Measurements from ENCODE around the gene ZNF385B. TPM values are rescaled to one million over a fixed set of nuclear protein-coding genes. Genes with fewer than 3 reads are reported as not detected.

ZNF385B gene
- total and polyA plus RNA-seq, 2 experiments from 2014 or later, result 2.7 to 8.2 TPM

DNA sequence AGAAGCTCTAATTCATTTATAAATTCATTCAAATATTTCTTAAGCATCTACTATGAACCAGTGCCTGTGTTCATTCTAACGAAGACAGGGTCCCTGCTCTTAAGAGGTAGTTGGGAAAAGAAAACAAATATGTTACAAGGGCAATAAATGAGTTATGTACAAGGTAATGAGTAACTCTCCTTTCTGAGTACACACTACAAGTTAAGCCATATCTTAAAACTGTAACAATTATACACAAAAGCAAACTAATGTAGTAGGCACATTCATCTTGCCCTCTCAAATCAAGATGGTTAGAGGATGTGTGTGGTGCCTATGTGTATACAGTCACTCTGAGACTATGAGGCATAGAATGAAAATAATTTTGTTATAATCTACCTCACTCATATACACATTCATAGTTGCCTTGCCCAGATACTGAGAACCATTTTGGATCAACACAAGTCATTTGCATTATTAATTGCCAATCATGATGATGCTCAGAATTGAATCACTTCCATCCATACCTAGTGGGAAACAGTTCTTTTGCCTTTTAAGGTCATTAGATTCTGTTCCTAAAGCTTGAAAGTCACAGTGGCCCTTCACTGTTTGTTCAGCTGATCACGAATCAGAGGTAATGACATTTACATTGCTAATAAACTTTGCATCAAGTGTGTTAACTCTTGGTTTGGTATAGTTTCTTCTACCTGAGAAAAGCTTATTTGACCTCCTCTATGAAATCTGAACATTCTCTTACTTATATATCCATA is 283.1 kb downstream of the ZNF385B start:
- no peak for DNase-seq (ENCODE audit: low read depth in 1 of 2, low spot score in 1 of 2)
- TF ChIP-seq, protein P1, sequence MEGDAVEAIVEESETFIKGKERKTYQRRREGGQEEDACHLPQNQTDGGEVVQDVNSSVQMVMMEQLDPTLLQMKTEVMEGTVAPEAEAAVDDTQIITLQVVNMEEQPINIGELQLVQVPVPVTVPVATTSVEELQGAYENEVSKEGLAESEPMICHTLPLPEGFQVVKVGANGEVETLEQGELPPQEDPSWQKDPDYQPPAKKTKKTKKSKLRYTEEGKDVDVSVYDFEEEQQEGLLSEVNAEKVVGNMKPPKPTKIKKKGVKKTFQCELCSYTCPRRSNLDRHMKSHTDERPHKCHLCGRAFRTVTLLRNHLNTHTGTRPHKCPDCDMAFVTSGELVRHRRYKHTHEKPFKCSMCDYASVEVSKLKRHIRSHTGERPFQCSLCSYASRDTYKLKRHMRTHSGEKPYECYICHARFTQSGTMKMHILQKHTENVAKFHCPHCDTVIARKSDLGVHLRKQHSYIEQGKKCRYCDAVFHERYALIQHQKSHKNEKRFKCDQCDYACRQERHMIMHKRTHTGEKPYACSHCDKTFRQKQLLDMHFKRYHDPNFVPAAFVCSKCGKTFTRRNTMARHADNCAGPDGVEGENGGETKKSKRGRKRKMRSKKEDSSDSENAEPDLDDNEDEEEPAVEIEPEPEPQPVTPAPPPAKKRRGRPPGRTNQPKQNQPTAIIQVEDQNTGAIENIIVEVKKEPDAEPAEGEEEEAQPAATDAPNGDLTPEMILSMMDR (IDR thresholded peaks at IDR 0.05; ENCODE audit: low read depth, low read length), result no peak
- Histone ChIP-seq H3K4me1 (ENCODE audit: low read depth) (peaks cover 3% of the 10 kb centered on the region), H3K4me3 (no peak overlapping the region), H3K27ac (no peak overlapping the region), H3K27me3 (no peaks in the 10 kb centered on the region), H3K9me3 (ENCODE audit: low read depth) (no peaks in the 10 kb centered on the region), H3K36me3 (no peaks in the 10 kb centered on the region)

DNA sequence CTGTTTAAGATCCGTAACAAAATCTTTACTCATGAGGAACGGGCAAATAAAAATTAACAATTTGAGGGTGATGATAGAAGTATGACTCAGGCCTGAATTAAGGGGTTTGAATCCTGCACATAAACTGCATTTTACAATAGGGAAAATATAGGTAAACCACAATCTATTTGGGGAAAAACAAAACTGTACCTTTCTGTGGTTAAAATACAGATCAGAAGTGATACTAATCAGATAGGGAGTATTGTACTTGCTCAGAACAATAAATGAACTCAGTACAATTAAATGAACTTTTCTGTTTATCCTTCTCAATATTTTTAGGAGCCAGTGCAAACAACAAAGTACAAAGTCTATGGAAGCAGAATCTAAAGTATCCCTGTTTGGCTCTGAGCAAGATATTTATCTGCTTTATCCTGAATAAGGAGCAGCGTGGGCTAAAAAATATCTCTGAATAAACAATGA is 287.3 kb downstream of the ZNF385B start:
- Histone ChIP-seq H3K9me3 (ENCODE audit: low read depth) (no peaks in the 10 kb centered on the region), H3K4me3 (no peak overlapping the region), H3K36me3 (no peaks in the 10 kb centered on the region), H3K27ac (no peak overlapping the region), H3K4me1 (ENCODE audit: low read depth) (no peaks in the 10 kb centered on the region), H3K27me3 (no peaks in the 10 kb centered on the region)
- TF ChIP-seq, protein P1 (IDR thresholded peaks at IDR 0.05; ENCODE audit: low read depth, low read length), result no peak
- no peak for DNase-seq (ENCODE audit: low read depth in 1 of 2, low spot score in 1 of 2)

DNA sequence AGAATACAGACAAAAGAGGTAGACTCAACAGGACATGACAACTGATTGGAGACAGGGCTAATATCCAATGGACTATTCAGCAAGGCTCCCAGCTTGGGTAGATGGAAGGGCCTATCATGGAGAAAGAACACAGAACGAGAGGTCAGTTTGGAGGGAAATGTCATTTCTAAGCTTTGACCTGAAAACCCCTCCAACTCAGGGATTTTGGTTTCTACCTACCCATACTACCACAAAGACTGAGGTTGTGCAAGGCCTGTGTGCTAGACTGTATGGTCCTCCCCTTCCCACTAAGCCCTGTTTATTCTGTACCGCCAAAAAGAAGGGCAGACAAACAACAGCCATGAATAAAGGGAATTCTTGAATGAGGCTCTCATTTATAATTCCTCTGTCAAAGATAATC is 288.9 kb downstream of the ZNF385B start:
- Histone ChIP-seq H3K4me1 (ENCODE audit: low read depth) (no peaks in the 10 kb centered on the region), H3K9me3 (ENCODE audit: low read depth) (no peaks in the 10 kb centered on the region), H3K27ac (no peak overlapping the region), H3K4me3 (no peak overlapping the region), H3K27me3 (no peaks in the 10 kb centered on the region), H3K36me3 (no peaks in the 10 kb centered on the region)
- TF ChIP-seq, protein P1 (IDR thresholded peaks at IDR 0.05; ENCODE audit: low read depth, low read length), result no peak
- DNase-seq (ENCODE audit: low read depth in 1 of 2, low spot score in 1 of 2), result no peak

DNA sequence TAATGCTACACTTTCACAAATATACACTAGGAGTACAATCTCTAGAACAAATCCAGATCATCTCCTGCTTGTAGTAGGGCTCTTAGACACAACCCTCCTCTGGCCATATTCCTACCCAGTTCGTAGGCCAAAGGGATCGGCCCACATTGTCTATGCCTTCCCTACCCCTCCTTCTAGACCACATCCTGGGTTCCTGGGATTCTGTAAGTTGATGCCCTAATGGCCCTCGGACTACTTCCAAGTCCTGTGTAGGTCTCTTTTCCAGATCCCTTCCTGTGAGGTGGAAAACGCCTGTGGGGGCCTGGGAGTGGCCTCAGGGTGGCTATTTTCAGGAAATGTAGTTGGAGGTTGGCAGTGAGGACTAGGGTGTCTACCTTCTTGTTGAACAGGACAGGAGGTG is 289.7 kb downstream of the ZNF385B start:
- H3K4me3 ChIP-seq, result no peak overlapping the region
- H3K4me1 ChIP-seq (ENCODE audit: low read depth), result no peaks in the 10 kb centered on the region
- H3K9me3 ChIP-seq (ENCODE audit: low read depth), result no peaks in the 10 kb centered on the region
- H3K27ac ChIP-seq, result no peak overlapping the region
- TF ChIP-seq, protein P1 (IDR thresholded peaks at IDR 0.05; ENCODE audit: low read depth, low read length), result no peak
- H3K36me3 ChIP-seq, result no peaks in the 10 kb centered on the region
- no peak for DNase-seq (ENCODE audit: low read depth in 1 of 2, low spot score in 1 of 2)
- no peaks in the 10 kb centered on the region for H3K27me3 ChIP-seq

DNA sequence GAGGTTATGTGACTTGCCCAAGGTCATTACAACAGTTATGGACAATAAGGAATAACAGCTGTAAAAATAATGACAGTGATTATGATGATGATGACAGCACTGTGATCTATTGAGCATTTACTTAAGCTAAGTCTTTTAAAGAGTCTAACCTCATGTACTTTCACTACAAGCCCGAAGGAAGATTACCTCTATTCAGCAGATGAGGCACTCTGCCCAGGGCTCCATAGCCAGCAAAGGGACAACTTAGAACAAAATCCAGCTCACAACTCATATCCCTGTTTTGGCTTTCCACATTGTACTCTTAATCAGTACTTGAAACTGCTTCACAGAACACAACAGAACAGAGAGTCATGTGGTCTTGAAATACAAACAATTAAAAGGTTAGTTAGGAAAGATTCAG is 290.2 kb downstream of the ZNF385B start:
- Histone ChIP-seq H3K36me3 (no peaks in the 10 kb centered on the region), H3K27me3 (no peaks in the 10 kb centered on the region), H3K4me1 (ENCODE audit: low read depth) (no peaks in the 10 kb centered on the region), H3K4me3 (no peak overlapping the region), H3K9me3 (ENCODE audit: low read depth) (no peaks in the 10 kb centered on the region), H3K27ac (no peak overlapping the region)
- no peak for DNase-seq (ENCODE audit: low read depth in 1 of 2, low spot score in 1 of 2)
- TF ChIP-seq, protein P1 (IDR thresholded peaks at IDR 0.05; ENCODE audit: low read depth, low read length), result no peak
